CD14-positive monocyte (primary cell): ENCODE data around the gene ENTPD2. TPM values are rescaled to one million over a fixed set of nuclear protein-coding genes. Genes with fewer than 3 reads are reported as not detected.

Experiments
- DNase-seq, 3 donors: peaks; one replicate each; pipeline ENCODE4 v3.0.0-alpha.2; 2011 to 2022
- H2AFZ ChIP-seq: 2 replicates; pipeline ENCODE4 v1.6.0; 2012; ENCODE audit warnings: mild to moderate bottlenecking, low read depth, low read length, inconsistent platforms; ENCODE audit not compliant: insufficient read depth, poor library complexity, severe bottlenecking
- H3K27ac ChIP-seq, 2 donors: 1 replicate in 1 of 2; 2 replicates in 1 of 2; pipeline ENCODE4 v1.5.1; 2012 to 2013; ENCODE audit warnings: low read length in 2 of 2, control low read depth in 1 of 2, inconsistent platforms in 1 of 2, low read depth in 1 of 2, mild to moderate bottlenecking in 1 of 2
- H3K27me3 ChIP-seq, 2 donors: one replicate each; pipeline versions ENCODE4 v1.6.0 to v1.6.1; 2011 to 2013; ENCODE audit warnings: low read length in 2 of 2; ENCODE audit not compliant: control insufficient read depth in 2 of 2, insufficient read depth in 2 of 2
- H3K36me3 ChIP-seq, 2 donors: replicated peaks in 1 of 2; 1 replicate in 1 of 2; 2 replicates in 1 of 2; pipeline versions ENCODE4 v1.5.1 to v1.6.1; 2012 to 2013; ENCODE audit warnings: low read length in 2 of 2, control low read depth in 1 of 2, inconsistent platforms in 1 of 2, mild to moderate bottlenecking in 1 of 2; ENCODE audit not compliant: insufficient read depth in 2 of 2, control insufficient read depth in 1 of 2
- H3K4me1 ChIP-seq, 2 donors: 1 replicate in 1 of 2; 2 replicates in 1 of 2; pipeline versions ENCODE4 v1.5.1 to v1.6.1; 2012 to 2013; ENCODE audit warnings: low read length in 2 of 2, control low read depth in 1 of 2, inconsistent platforms in 1 of 2, mild to moderate bottlenecking in 1 of 2, moderate library complexity in 1 of 2; ENCODE audit not compliant: insufficient read depth in 2 of 2, control insufficient read depth in 1 of 2
- H3K4me2 ChIP-seq: replicated peaks from 2 replicates; pipeline ENCODE3; 2012; ENCODE audit warnings: low read length, moderate library complexity, mild to moderate bottlenecking; ENCODE audit not compliant: poor library complexity, severe bottlenecking; ENCODE audit errors: extremely low read depth
- H3K4me3 ChIP-seq, 3 experiments: fragments of 200-600 bp in 1 of 3; sonication (generic) in 1 of 3; replicated peaks in 1 of 3; 1 replicate in 2 of 3; 2 replicates in 1 of 3; pipeline ENCODE4 v1.5.1; 2011 to 2013; ENCODE audit warnings: low read length in 3 of 3, mild to moderate bottlenecking in 3 of 3, control low read depth in 2 of 3, low read depth in 2 of 3, inconsistent platforms in 1 of 3, moderate library complexity in 1 of 3
- H3K79me2 ChIP-seq: 2 replicates; pipeline ENCODE4 v1.6.0; 2012; ENCODE audit warnings: mild to moderate bottlenecking, control low read depth, inconsistent platforms, low read length, moderate library complexity; ENCODE audit not compliant: insufficient read depth
- H3K9ac ChIP-seq: 2 replicates; pipeline ENCODE4 v1.6.0; 2017; ENCODE audit warnings: low read length, mild to moderate bottlenecking; ENCODE audit not compliant: insufficient read depth, poor library complexity, severe bottlenecking
- H3K9me3 ChIP-seq, 2 donors: replicated peaks in 1 of 2; 1 replicate in 1 of 2; 2 replicates in 1 of 2; pipeline versions ENCODE4 v1.5.1 to v1.6.1; 2012 to 2013; ENCODE audit warnings: low read length in 2 of 2, control low read depth in 1 of 2; ENCODE audit not compliant: control insufficient read depth in 1 of 2, insufficient read depth in 1 of 2
- H4K20me1 ChIP-seq: 2 replicates; pipeline ENCODE4 v1.6.0; 2012; ENCODE audit warnings: mild to moderate bottlenecking, low read length, control low read depth, moderate library complexity; ENCODE audit not compliant: insufficient read depth
- H3K27ac Mint-ChIP-seq, 7 donors: one replicate each; pipeline ENCODE4 v1.8.0; 2020; ENCODE audit warnings: mild to moderate bottlenecking in 7 of 7, mixed read lengths in 7 of 7, moderate library complexity in 6 of 7, inconsistent platforms in 2 of 7
- H3K27me3 Mint-ChIP-seq, 3 donors: one replicate each; pipeline ENCODE4 v1.8.0; 2021 to 2022; ENCODE audit warnings: low read depth in 3 of 3, mild to moderate bottlenecking in 3 of 3, mixed read lengths in 3 of 3, moderate library complexity in 3 of 3, inconsistent platforms in 1 of 3
- H3K36me3 Mint-ChIP-seq, 2 donors: one replicate each; pipeline ENCODE4 v1.8.0; 2020; ENCODE audit warnings: mixed read lengths in 2 of 2, inconsistent platforms in 1 of 2, mild to moderate bottlenecking in 1 of 2
- H3K4me1 Mint-ChIP-seq: one replicate; pipeline ENCODE4 v1.8.0; 2020; ENCODE audit warnings: mild to moderate bottlenecking, mixed read lengths
- H3K4me3 Mint-ChIP-seq, 2 donors: one replicate each; pipeline ENCODE4 v1.8.0; 2020; ENCODE audit warnings: mild to moderate bottlenecking in 2 of 2, mixed read lengths in 2 of 2, moderate library complexity in 1 of 2
- H3K9me3 Mint-ChIP-seq, 7 donors: one replicate each; pipeline ENCODE4 v1.8.0; 2020 to 2022; ENCODE audit warnings: mixed read lengths in 7 of 7, mild to moderate bottlenecking in 6 of 7, moderate library complexity in 6 of 7, inconsistent platforms in 2 of 7
- WGBS: methylation state at CpG from one replicate; pipeline ENCODE4 v1.1.5; 2013; ENCODE audit warnings: missing lambda C conversion rate; ENCODE audit not compliant: insufficient coverage; 5-methylcytosine and 5-hydroxymethylcytosine counted together
- intact Hi-C, 2 donors: fragments of 100-400 bp; cut with micrococcal nuclease; formaldehyde crosslinking; loops; one replicate each; pipeline versions ENCODE4 v1.15.0 to v1.15.1; 2023
- polyA plus RNA-seq, 3 donors: library from polyadenylated mRNA; depleted of rRNA in 1 of 3; unstranded in 2 of 3; stranded (reverse) in 1 of 3; fragments of 300-500 nt in 2 of 3; fragments of >200 nt in 1 of 3; fragmentation: Illumina TruSeq in 2 of 3; gene quantifications; 1 replicate in 2 of 3; 2 replicates in 1 of 3; pipeline ENCODE4 v1.2.3, GENCODE V29; 2012 to 2021
- TF ChIP-seq, protein P1 (sequence below): fragments of 200-600 bp; IDR thresholded peaks from one replicate; pipeline ENCODE4 v1.8.0; 2022; ENCODE audit warnings: antibody characterized with exemption, mild to moderate bottlenecking

The ENTPD2 gene
- polyA plus RNA-seq, 3 donors, result not detected

- Mint-ChIP-seq H3K36me3 (peaks cover 0 to 6% of the 10 kb centered on the region in 2 donors), H3K4me3 (no peak overlapping the region), H3K27ac (no peak overlapping the region), H3K9me3 (peaks cover 0 to 5% (median 2%) of the 10 kb centered on the region in 7 donors), H3K27me3 (peaks cover 4 to 7% (median 7%) of the 10 kb centered on the region in 3 donors), H3K4me1 (peaks cover 10% of the 10 kb centered on the region)
- Histone ChIP-seq H2AFZ (no peak overlapping the region), H3K4me2 (no peak overlapping the region), H3K9ac (no peak overlapping the region), H4K20me1 (no peaks in the 10 kb centered on the region), H3K4me3 (no peak overlapping the region), H3K9me3 (no peaks in the 10 kb centered on the region), H3K79me2 (no peaks in the 10 kb centered on the region), H3K4me1 (peaks cover 8 to 19% of the 10 kb centered on the region in 2 donors), H3K36me3 (no peaks in the 10 kb centered on the region), H3K27ac (no peak overlapping the region), H3K27me3 (no peaks in the 10 kb centered on the region)
- intact Hi-C loops, result no loop called here
- TF ChIP-seq, protein P1, sequence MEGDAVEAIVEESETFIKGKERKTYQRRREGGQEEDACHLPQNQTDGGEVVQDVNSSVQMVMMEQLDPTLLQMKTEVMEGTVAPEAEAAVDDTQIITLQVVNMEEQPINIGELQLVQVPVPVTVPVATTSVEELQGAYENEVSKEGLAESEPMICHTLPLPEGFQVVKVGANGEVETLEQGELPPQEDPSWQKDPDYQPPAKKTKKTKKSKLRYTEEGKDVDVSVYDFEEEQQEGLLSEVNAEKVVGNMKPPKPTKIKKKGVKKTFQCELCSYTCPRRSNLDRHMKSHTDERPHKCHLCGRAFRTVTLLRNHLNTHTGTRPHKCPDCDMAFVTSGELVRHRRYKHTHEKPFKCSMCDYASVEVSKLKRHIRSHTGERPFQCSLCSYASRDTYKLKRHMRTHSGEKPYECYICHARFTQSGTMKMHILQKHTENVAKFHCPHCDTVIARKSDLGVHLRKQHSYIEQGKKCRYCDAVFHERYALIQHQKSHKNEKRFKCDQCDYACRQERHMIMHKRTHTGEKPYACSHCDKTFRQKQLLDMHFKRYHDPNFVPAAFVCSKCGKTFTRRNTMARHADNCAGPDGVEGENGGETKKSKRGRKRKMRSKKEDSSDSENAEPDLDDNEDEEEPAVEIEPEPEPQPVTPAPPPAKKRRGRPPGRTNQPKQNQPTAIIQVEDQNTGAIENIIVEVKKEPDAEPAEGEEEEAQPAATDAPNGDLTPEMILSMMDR, result no peak
- no peak for DNase-seq
- WGBS, result 91% methylated on average over 15 of the region's 23 CpGs
These were observed 31.2 kb downstream of the ENTPD2 start for GRCh38 chr9:137022662-137023008.

GRCh38 chr9:137021979-137022661 lies 31.7 kb downstream of the ENTPD2 start:
- no peak overlapping the region for H3K4me3 ChIP-seq
- Mint-ChIP-seq H3K27ac (peak overlapping the region in 3 of 7 donors; percentile 57 to 79 (median 61)), H3K9me3 (peaks cover 0 to 5% (median 3%) of the 10 kb centered on the region in 7 donors), H3K27me3 (peaks cover 2 to 5% (median 4%) of the 10 kb centered on the region in 3 donors), H3K4me3 (no peak overlapping the region), H3K36me3 (peaks cover 0 to 6% of the 10 kb centered on the region in 2 donors), H3K4me1 (peaks cover 6% of the 10 kb centered on the region)
- WGBS, result 77% methylated on average over 22 of the region's 30 CpGs
- TF ChIP-seq, protein P1, result no peak
- no peak overlapping the region for H3K4me2 ChIP-seq
- no peak overlapping the region for H2AFZ ChIP-seq
- no peaks in the 10 kb centered on the region for H3K36me3 ChIP-seq
- no peaks in the 10 kb centered on the region for H3K9me3 ChIP-seq
- H3K27ac ChIP-seq, result no peak overlapping the region
- no peak overlapping the region for H3K9ac ChIP-seq
- peak; percentile 75 to 89 (median 78) for DNase-seq
- peaks cover 4 to 14% of the 10 kb centered on the region in 2 donors for H3K4me1 ChIP-seq
- intact Hi-C loops, result no loop called here
- no peaks in the 10 kb centered on the region for H3K27me3 ChIP-seq
- H3K79me2 ChIP-seq, result no peaks in the 10 kb centered on the region
- no peaks in the 10 kb centered on the region for H4K20me1 ChIP-seq
